D341Med (cell line): Measurements from ENCODE around the gene GPR142.
"Not testable (repeated sequence)": the region's sequence is repeated elsewhere in the genome, so short reads cannot be mapped to it uniquely, and the experiment has no call there.

Experiments used
- DNase-seq: peaks from one replicate; pipeline ENCODE4 v3.0.0; 2012; ENCODE audit warnings: low spot score

GPR142 gene

GRCh38 chr17:74394275-74394950 is 27.1 kb downstream of the GPR142 start:
- no peak for DNase-seq

- DNase-seq: no peak
Observed at GRCh38 chr17:74394977-74395376, 27.7 kb downstream of the GPR142 start.

GRCh38 chr17:74396567-74396966 is 29.3 kb downstream of the GPR142 start:
- no peak for DNase-seq

- peak; percentile 39 for DNase-seq
Observed at GRCh38 chr17:74402048-74402447, 34.7 kb downstream of the GPR142 start.

GRCh38 chr17:74403512-74404137 is 36.3 kb downstream of the GPR142 start:
- DNase-seq: peak; percentile 38

- peak; percentile 38 for DNase-seq
Observed at GRCh38 chr17:74404218-74404617, 36.9 kb downstream of the GPR142 start.

GRCh38 chr17:74404789-74405188 is 37.5 kb downstream of the GPR142 start:
- DNase-seq: no peak

GRCh38 chr17:74405311-74405710 is 38.0 kb downstream of the GPR142 start:
- not testable (repeated sequence) for DNase-seq

- DNase-seq: no peak
Observed at GRCh38 chr17:74407384-74407783, 40.1 kb downstream of the GPR142 start.

- no peak for DNase-seq
Observed at GRCh38 chr17:74408262-74408661, 41.0 kb downstream of the GPR142 start.

GRCh38 chr17:74408815-74409214 is 41.5 kb downstream of the GPR142 start:
- no peak for DNase-seq

- DNase-seq: no peak
Observed at GRCh38 chr17:74410001-74410443, 42.7 kb downstream of the GPR142 start.

- DNase-seq: no peak
Observed at GRCh38 chr17:74412581-74412980, 45.3 kb downstream of the GPR142 start.

GRCh38 chr17:74413491-74413890 is 46.2 kb downstream of the GPR142 start:
- DNase-seq: peak; percentile 27

GRCh38 chr17:74414510-74414909 is 47.2 kb downstream of the GPR142 start:
- no peak for DNase-seq

GRCh38 chr17:74415608-74416396 is 48.5 kb downstream of the GPR142 start:
- DNase-seq: no peak

GRCh38 chr17:74417178-74418045 is 50.1 kb downstream of the GPR142 start:
- no peak for DNase-seq

- DNase-seq: no peak
Observed at GRCh38 chr17:74419928-74420411, 52.7 kb downstream of the GPR142 start.
